Activated CD8-positive, alpha-beta memory T cell treated with anti-CD3 and anti-CD28 coated beads, Interleukin-2, amount 50 U/mL, for 24 hours (primary cell): ENCODE results near the gene ENTPD8.
"Not testable (repeated sequence)": the region's sequence is repeated elsewhere in the genome, so short reads cannot be mapped to it uniquely, and the experiment has no call there.

ENCODE experiments used
- DNase-seq: peaks from one replicate; pipeline ENCODE4 v3.0.0-alpha.2; 2020; ENCODE audit errors: extremely low read depth

The ENTPD8 gene

DNA sequence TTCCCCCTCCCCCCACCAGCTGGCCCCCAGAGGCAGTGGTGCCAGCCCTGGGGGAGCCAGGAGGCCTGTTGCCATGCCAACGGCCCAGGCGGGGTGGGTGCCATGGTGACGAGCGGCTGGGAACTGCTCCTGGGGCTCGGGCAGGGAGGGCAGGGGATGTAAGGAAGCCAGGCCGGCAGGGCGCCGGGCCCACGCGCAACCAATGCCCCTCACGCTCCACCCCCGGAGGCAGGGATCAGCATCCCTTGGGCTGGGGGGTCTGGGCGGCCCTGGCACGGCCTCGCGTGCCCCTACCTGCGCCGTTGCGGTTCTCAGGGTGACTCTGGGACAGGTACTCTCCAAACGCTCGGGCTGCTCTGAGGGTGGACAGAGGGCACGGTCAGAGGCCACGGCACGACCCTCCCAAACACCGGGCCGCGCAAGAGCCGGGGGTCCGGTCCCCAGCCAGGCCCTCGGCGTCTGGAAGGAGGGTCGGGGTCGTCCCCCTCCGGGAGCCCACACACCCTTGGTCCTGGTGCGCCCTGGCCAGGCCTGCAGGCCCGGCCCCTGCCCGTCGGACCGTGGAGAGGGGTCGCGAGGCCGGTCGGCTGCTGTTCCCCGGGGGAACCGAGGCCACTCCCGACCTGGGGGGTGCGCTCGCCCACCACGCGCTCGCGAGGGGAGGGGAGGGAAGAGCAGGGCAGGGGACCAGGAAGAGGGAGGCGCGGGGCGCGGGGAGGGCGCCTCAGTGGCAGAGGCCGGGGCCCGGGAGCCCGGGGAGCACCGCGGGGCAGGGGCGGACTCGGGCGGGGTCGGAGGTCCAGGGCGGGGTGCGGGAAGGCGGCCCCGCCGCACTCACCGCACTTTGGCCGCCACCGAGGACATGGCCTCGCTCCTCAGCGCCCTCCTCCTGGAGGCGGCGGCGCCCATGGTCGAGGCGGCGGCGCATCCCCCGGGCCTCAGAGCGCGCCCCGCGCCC, 17.3 kb upstream of the ENTPD8 start:
- DNase-seq = no peak

DNA sequence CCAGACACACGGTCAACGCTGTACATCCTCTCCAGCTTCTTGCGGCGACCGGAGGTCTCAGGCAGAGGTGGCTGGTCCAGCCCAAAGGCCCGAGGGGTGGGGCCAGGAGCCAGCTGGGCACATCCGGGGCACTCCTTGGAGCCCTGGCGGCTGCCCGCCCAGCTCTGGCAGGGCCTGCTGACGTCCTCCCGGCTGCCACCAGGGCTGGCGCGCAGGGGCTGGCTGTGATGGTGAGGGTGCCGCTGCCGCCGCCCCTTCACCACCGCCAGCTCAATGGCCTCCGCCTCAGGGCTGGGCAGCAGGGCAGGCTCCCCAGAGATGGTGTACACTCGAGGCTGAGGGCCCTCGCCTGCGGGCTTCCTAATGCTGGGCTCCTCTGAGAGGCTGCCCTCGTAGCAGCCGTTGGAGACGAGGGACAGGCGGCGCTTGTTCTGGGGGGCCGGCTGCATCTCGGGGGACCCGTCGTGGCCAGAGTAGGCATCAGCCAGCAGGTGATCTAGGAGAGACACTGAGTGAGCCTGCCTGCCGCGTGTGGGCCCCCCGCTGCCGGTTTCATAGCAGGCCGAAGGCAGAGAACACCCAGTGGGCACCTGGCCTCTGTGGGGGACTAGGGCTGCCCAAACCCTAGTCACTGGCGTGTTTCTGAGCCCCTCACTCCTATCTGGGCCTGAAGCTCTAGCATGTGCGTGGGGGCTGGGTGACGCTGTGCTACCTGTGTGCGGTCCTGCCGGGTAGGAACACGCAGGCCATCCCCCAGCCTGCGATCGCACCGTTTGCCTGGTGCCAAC, 16.4 kb upstream of the ENTPD8 start:
- DNase-seq = no peak

DNA sequence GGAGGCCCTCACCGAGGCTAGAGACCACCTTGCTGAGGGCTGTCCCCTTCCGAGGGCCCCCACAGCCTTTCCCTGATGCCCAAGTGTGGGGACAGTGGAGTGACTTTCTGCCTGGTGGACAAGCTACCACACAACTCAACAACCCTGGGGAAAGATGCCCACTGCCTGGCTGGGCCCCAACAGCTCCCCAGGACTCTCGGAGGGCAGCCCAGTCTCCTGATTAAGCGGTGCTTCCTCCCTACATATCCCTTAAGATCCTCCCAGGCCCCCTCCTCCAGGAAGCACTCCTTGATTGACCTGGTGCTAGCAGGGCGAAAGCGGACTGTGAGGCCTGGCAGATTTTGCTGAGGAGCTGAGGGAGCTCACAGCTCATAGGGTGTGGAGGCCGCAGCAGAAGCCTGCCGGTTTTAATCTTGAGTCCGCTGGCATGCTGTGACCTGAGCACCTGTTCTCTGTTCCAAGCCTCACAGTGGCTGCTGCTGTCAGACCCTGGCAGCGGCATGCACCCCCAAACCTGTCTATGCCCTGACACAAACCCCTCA, 15.8 kb upstream of the ENTPD8 start:
- DNase-seq = no peak

DNA sequence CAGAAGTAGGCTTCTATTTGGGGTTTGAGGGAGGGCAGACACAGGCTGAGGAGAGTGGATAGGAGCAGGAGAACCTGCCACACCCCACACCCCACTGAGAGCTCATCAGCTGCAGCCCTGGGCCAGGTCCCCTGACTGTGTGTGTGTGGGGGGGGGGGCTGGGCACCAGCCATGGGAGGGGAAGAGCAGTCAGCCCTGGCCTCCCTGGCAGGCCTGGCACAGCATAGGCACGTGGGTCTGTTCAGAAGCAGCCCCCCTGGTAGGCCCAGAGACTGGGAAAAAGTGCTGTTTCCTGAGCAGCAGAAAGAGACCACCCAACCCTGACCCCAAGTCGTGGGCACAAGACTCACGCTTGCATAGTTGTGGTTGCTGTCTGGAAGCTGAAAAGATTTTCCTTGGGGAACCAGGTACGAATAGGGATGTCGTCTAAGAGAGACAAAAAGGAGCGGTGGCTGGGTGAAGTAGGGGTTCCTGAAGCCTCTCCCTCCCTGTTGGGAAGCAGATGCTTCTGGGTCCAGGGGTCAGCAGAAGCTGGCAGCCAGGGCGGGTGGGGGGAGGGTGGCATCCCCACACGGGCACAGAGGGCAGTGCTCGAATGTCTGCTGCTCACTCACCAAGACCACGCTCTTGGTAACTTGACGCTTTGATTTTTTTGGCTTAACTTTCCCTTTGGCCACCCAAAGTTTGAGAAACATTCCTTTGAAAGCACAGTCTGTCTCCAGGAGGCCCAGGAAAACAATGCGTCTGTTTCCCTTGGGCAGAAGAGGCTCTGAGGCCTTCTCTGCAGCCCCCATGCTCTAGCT, 15.1 kb upstream of the ENTPD8 start:
- DNase-seq = no peak

DNA sequence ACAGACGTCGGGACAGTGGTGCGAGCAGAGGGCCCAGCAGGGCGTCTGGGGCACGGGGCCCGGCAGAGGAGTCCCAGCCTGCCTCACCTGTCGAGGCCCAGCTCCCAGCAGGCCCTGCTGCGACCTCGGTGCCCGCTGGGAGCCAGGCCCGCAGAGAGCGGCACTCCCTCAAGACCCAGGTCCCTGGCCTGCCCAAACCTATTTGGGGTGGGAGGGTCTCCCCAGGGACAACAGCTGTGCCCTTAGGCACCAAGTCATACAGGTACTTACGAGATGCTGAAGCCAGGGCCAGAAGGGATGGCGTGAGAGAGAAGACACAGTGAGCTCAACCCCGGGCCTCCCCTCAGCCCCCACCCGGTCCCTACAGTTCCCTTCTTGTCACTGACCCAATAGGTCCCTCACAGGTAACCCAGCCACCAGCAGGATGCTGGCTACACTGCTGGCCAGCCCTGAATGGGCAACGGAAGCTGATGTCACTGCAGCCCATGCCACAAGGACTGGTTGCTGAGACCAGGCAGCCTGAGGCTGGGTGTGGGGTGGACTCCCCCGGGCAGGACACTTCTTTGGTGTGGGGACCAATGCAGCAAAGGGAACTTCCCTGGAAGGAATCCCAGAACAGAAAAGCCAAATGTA, 14.3 kb upstream of the ENTPD8 start:
- DNase-seq = no peak

DNA sequence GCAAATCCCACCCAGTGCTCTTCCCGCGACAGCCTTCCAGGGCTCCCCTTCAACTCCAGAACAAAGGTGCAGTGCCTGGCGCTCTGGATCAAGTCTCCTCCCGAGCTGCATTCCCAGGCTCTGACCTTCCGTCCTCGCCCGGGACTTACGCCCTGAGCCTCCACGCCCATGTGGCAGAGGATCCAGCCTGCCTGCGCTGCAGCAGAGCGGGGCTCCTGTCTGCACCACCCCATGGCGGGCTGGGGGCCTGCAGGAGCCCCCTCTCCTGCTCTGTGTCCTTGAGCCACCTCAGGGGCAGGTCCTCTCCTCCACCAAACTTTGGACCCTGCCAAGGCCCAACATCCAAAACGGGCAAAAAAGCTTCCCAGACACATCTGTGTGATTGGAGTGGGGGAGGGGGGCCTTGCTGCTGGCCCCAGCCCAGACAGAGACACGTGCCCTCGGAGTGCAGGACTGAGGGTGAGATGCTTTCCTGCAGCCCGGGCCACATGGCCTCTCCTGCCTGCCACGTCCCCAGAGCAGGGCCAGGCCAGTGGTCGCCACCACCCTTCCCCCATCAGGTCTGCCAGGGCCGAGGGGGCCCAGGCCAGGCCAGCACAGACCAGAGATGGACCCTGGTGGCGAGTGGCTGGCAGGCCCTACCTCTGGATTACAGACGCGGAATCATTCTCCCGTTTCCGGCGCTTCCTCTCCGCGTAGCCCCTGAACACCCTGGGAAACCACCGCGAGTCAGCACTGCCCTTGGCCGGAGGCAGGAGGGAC, 13.6 kb upstream of the ENTPD8 start:
- DNase-seq = no peak

DNA sequence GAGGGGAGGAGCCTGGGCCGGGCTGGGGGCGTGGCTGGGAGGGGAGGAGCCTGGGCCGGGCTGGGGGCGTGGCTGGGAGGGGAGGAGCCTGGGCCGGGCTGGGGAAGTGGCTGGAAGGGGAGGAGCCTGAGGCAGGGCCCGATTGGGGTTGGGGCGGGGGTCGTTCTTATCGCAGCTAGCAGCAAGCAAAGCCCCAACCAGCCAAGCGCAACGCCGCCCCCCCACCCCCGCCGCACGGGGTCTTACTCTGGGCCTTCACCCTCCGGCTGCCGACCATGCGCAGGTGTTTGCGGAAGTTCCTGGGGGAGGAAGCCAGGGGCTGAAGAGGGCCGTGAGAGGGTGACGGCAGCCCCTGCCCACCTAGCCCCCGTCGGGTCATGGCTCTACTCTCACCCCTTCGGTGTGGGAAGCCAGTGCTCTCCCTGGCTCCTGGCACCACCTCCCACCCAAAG, 13.0 kb upstream of the ENTPD8 start:
- DNase-seq = no peak

DNA sequence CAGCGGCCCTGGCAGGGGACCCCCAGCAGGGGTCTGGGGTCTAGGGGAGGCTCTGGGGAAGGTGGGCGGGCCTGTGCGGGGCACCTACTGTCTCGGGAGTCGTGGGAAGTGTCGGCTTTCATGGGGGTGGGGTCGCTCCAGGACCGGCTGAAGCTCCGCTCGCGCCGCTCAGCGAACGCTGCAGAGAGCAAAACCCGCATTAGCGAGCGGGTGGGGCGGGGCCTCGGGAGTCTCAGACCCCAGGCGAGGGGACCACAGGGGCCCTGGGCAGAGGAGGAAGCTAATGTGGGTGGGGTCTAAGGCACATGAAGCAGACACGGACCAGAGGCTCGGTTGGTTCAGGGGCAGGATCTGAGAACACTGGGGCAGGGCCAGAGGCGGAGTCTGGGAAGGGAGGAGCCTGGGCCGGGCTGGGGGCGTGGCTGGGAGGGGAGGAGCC, 12.5 kb upstream of the ENTPD8 start:
- no peak for DNase-seq

DNA sequence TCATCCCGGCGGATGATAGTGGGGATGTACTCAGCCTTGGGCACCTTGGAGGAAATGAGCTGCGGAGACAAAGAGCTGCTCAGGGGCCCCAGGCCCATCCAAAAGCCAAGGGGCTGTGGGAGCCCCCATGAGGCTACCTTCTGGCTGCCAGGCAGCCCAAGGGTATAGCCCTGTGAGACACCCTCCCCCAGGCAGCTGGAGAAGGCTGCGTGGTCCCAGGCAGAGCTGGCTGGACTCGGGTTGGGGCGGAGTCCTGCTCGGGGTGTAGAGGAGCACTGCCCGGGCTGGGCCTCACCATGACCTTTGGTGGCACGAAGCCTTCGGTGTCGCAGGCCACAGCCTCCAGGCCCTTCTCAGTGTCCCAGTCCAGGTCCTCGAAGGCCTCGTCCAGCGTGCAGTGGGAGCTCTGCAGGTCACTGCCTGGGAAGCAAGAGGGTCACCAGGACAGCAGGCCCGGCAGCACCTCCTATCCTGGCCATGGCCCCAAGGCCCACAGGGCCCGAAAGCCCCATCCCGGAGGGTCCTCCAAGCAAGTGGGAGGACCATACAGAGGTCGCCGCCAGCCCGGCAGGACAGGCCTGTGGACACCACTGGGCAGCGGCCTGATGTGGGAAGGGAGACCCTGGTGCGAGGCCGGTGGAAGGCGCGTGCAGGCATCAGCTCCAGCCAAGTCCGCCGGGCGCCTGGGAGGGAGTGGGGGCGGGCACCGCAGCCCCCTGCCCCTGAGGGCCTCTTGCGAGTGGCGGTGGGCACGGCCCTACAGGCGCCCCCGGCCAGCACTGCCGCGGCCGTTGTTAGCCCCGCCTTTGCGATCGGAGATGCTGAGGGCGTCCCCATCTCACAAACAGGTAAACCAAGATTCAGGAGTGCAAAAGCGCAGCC, 11.8 kb upstream of the ENTPD8 start:
- no peak for DNase-seq

DNA sequence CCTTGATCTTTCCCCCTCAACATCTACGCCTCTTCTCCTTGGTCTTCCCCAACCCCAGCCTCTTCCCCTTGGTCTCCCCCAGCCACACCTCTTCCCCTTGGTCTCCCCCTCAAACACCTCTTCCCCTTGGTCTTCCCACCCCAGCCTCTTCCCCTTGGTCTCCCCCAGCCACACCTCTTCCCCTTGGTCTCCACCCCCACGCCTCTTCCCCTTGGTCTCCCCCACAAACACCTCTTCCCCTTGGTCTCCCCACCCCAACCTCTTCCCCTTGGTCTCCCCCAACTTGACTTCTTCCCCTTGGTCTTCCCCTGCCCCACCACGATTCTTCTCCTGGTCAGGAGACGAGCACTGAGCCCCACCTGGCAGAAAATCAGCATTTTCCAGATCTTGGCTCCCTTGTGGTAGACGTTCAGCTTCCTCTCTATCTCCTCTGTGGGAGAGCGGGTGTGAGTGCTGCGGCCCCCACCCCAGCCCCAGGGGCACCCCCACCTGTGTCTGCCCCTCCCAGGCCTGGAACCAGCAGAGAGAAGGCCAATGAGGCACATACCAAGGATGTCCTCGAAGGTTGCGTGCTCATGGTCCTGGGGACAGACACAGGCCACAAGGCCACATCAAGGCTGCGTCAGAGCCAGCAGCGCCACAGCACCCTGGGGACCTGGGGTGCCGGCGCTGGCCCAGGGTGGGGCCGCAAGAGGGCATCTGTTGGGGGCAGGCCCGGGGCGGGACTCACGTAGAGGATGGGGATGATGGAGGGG, 11.0 kb upstream of the ENTPD8 start:
- DNase-seq = no peak

- DNase-seq = not testable (repeated sequence)
Measured at GRCh38 chr9:137451264-137452005, 10.3 kb upstream of the ENTPD8 start.

GRCh38 chr9:137450539-137451222, 9.5 kb upstream of the ENTPD8 start:
- DNase-seq = not testable (repeated sequence)

DNA sequence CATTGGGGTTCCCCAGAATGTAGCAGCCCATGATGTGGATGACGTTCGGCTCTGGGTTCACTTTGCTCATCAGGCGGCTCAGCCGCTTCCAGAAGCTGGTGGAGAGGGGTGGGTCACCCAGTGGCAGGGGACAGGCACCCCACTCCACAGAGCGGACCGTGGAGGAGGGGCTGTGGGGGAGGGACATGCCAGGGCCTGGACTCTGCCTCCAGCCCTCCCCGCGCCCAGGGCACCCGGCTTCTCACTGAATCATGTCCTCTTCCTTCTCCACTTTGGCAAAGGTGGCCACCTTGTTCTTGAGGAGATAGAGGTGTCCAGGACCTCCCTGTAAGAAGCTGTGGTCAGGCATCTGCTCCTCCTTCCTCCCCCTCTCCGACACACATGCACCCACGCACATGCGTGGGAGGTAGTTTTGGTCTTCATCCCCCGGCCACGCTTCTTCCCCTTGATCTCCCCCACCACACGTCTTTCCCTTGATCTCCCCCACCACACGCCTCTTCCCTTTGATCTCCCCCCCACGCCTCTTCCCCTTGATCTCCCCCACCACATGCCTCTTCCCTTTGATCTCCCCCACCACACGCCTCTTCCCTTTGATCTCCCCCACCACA, 8.9 kb upstream of the ENTPD8 start:
- DNase-seq = no peak

- no peak for DNase-seq
Measured at GRCh38 chr9:137449081-137449844, 8.1 kb upstream of the ENTPD8 start.

DNA sequence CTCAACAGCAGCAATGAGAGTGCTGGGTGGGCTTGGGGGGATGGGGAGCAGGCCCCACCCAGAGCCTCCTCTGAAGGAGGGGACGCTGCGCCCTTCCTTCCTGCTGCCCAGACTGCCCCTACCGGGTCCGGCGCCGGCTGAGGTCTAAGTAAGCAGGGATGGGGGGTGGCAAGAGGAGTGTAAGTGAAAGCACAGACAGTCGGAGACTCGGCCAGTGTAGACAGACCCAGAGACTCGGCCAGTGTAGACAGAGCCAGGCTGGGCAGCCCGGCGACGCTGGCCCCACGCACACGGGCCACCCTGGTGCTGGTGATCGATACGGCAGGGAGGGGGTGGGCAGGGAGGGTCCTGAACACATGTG, 7.4 kb upstream of the ENTPD8 start:
- DNase-seq = no peak
